Measurements from ENCODE around the gene TIGD1.

GRCh38 chr2:232519581-232520438, 30.5 kb downstream of the TIGD1 start, which contains the start of gene PRSS56:
- TF ChIP-seq CTCF (conservative IDR thresholded peaks at IDR 0.05; ENCODE audit: low read depth in 2 of 2) (no peak), NANOG (IDR thresholded peaks at IDR 0.05; ENCODE audit: borderline replicate concordance) (no peak), EZH2 (IDR thresholded peaks at IDR 0.05; ENCODE audit: low read depth, unreplicated experiment) (no peak)

All from GM23338 (cell line).